KOPT-K1 (cell line): Measurements from ENCODE around the gene AHNAK.
A peak's percentile ranks its signal among the peaks of the same experiment; 100 is the strongest.

Experiments
- H3K27ac ChIP-seq: fragments of 200-600 bp; sonication (generic); 2 replicates; pipeline ENCODE4 v1.5.1; 2016; ENCODE audit warnings: antibody characterized with exemption, mild to moderate bottlenecking, low read depth, low read length; ENCODE audit not compliant: poor library complexity, severe bottlenecking
- H3K36me3 ChIP-seq: fragments of 200-600 bp; sonication (generic); 2 replicates; pipeline ENCODE4 v1.5.1; 2017; ENCODE audit warnings: antibody characterized with exemption, mild to moderate bottlenecking, low read length, moderate library complexity; ENCODE audit not compliant: insufficient read depth
- H3K9me3 ChIP-seq: fragments of 200-600 bp; sonication (generic); 2 replicates; pipeline ENCODE4 v1.5.1; 2017; ENCODE audit warnings: antibody characterized with exemption, low read length, mild to moderate bottlenecking; ENCODE audit not compliant: insufficient read depth, poor library complexity, severe bottlenecking

Gene AHNAK

GRCh38 chr11:62400281-62400680, 146.3 kb downstream of the AHNAK start:
- no peaks in the 10 kb centered on the region for H3K9me3 ChIP-seq
- H3K36me3 ChIP-seq = no peaks in the 10 kb centered on the region
- H3K27ac ChIP-seq = no peak overlapping the region

GRCh38 chr11:62399878-62400266, 146.7 kb downstream of the AHNAK start:
- H3K9me3 ChIP-seq = no peaks in the 10 kb centered on the region
- H3K36me3 ChIP-seq = no peaks in the 10 kb centered on the region
- peak overlapping the region; percentile 63 for H3K27ac ChIP-seq

- Histone ChIP-seq H3K36me3 (no peaks in the 10 kb centered on the region), H3K27ac (peak overlapping the region; percentile 63)
These were observed 147.3 kb downstream of the AHNAK start for GRCh38 chr11:62399172-62399877.

GRCh38 chr11:62398011-62398994, 148.3 kb downstream of the AHNAK start:
- Histone ChIP-seq H3K9me3 (no peaks in the 10 kb centered on the region), H3K27ac (peak overlapping the region; percentile 63), H3K36me3 (no peaks in the 10 kb centered on the region)

More at GRCh38 chr11:62399172-62399877, 147.3 kb downstream of the AHNAK start:
- no peaks in the 10 kb centered on the region for H3K9me3 ChIP-seq

GRCh38 chr11:62395885-62396551, 150.6 kb downstream of the AHNAK start:
- Histone ChIP-seq H3K9me3 (no peaks in the 10 kb centered on the region), H3K27ac (no peak overlapping the region), H3K36me3 (peaks cover 18% of the 10 kb centered on the region; the same call in 1 of the 2 replicates)

- Histone ChIP-seq H3K27ac (no peak overlapping the region), H3K36me3 (peaks cover 19% of the 10 kb centered on the region; the same call in 1 of the 2 replicates), H3K9me3 (no peaks in the 10 kb centered on the region)
These were observed 151.6 kb downstream of the AHNAK start for GRCh38 chr11:62394825-62395538.

GRCh38 chr11:62393735-62394134, 152.9 kb downstream of the AHNAK start:
- Histone ChIP-seq H3K9me3 (no peaks in the 10 kb centered on the region), H3K27ac (no peak overlapping the region), H3K36me3 (peaks cover 19% of the 10 kb centered on the region; the same call in 1 of the 2 replicates)

GRCh38 chr11:62393061-62393611, 153.5 kb downstream of the AHNAK start:
- Histone ChIP-seq H3K36me3 (peaks cover 19% of the 10 kb centered on the region; the same call in 1 of the 2 replicates), H3K27ac (no peak overlapping the region), H3K9me3 (no peaks in the 10 kb centered on the region)

- no peak overlapping the region for H3K27ac ChIP-seq
- H3K36me3 ChIP-seq = peaks cover 19% of the 10 kb centered on the region; the same call in 1 of the 2 replicates
- no peaks in the 10 kb centered on the region for H3K9me3 ChIP-seq
These were observed 154.1 kb downstream of the AHNAK start for GRCh38 chr11:62392506-62392905.

- Histone ChIP-seq H3K27ac (no peak overlapping the region), H3K9me3 (no peaks in the 10 kb centered on the region), H3K36me3 (peaks cover 19% of the 10 kb centered on the region; the same call in 1 of the 2 replicates)
These were observed 154.8 kb downstream of the AHNAK start for GRCh38 chr11:62391642-62392425.

GRCh38 chr11:62390722-62391121, 155.9 kb downstream of the AHNAK start:
- Histone ChIP-seq H3K9me3 (no peaks in the 10 kb centered on the region), H3K36me3 (peaks cover 19% of the 10 kb centered on the region; the same call in 1 of the 2 replicates), H3K27ac (no peak overlapping the region)

GRCh38 chr11:62390237-62390636, 156.4 kb downstream of the AHNAK start:
- Histone ChIP-seq H3K36me3 (peaks cover 19% of the 10 kb centered on the region; the same call in 1 of the 2 replicates), H3K9me3 (no peaks in the 10 kb centered on the region), H3K27ac (no peak overlapping the region)

GRCh38 chr11:62388999-62389398, 157.6 kb downstream of the AHNAK start:
- peaks cover 19% of the 10 kb centered on the region; the same call in 1 of the 2 replicates for H3K36me3 ChIP-seq

More at GRCh38 chr11:62388999-62389398, 157.6 kb downstream of the AHNAK start:
- Histone ChIP-seq H3K27ac (no peak overlapping the region), H3K9me3 (no peaks in the 10 kb centered on the region)
